ENCODE results near the gene RPGRIP1L.

DNA sequence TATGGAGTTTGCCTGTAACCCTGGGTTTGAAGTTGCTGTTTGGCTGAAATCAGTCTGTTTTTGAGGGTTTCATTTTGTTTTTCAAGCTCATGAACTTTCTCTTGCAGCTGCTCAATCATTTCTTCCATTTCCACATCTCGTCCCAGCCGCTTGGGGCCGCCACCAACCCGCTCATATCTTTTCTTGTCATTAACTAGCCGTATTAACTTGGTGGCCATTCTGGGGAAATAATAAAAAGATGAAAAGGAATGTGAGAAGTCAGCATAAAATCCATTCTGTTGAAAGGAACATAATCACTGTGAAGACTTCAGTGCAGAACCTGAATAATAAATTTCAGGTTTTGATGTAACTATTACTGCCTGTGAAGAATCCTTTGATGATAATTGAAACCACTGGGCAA, 11.5 kb downstream of the RPGRIP1L start:
- TF ChIP-seq, protein P1, sequence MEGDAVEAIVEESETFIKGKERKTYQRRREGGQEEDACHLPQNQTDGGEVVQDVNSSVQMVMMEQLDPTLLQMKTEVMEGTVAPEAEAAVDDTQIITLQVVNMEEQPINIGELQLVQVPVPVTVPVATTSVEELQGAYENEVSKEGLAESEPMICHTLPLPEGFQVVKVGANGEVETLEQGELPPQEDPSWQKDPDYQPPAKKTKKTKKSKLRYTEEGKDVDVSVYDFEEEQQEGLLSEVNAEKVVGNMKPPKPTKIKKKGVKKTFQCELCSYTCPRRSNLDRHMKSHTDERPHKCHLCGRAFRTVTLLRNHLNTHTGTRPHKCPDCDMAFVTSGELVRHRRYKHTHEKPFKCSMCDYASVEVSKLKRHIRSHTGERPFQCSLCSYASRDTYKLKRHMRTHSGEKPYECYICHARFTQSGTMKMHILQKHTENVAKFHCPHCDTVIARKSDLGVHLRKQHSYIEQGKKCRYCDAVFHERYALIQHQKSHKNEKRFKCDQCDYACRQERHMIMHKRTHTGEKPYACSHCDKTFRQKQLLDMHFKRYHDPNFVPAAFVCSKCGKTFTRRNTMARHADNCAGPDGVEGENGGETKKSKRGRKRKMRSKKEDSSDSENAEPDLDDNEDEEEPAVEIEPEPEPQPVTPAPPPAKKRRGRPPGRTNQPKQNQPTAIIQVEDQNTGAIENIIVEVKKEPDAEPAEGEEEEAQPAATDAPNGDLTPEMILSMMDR (IDR thresholded peaks at IDR 0.05), result no peak
- TF ChIP-seq EZH2 (IDR thresholded peaks at IDR 0.05; ENCODE audit: borderline replicate concordance, insufficient read depth, low read depth, low read length, poor library complexity, severe bottlenecking), result no peak
